DOHH2 (cell line): ENCODE results near the gene MVB12B.

Experiments
- CTCF ChIP-seq: fragments of 200-600 bp; sonication (generic); IDR thresholded peaks from one replicate; pipeline ENCODE4 v1.5.1; 2014; ENCODE audit warnings: antibody characterized with exemption, mild to moderate bottlenecking, low read depth, low read length; ENCODE audit not compliant: poor library complexity, severe bottlenecking
- EZH2phosphoT487 ChIP-seq: fragments of 200-600 bp; sonication (generic); IDR thresholded peaks from 2 replicates; pipeline ENCODE4 v1.6.1; 2017; ENCODE audit warnings: borderline replicate concordance, mild to moderate bottlenecking, antibody characterized with exemption, low read length, moderate library complexity, mixed read lengths

DNA sequence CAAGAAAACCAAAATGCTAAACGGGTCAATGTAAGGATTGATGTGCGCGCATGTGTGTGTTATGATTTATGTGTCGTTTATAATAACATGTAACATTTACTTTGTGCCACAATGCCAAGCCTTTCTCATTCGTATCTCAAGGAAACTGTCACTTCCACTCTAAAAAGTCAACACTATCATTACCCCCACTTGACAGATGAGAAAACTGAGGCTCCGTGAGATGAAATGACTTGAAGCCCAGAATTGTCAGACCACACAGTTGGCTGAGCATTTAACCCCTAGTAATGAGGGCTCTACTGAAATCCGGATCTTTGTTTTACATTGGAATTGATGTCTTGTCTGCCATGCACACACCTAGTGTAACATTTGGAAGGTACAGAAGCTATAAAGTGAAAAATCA lies 192.1 kb downstream of the MVB12B start:
- TF ChIP-seq CTCF = no peak
- no peak for TF ChIP-seq EZH2phosphoT487
